ENCODE measurements around the gene AP1B1.

- TF ChIP-seq E2F6 (IDR thresholded peaks at IDR 0.05) (peak; percentile 47), CTCF (IDR thresholded peaks at IDR 0.05; ENCODE audit: control extremely low read depth in 1 of 3, insufficient read depth in 1 of 3, low read depth in 1 of 3, low read length in 3 of 3) (no peak), YY1 (IDR thresholded peaks at IDR 0.05; ENCODE audit: low read depth, low read length) (no peak), TAF1 (IDR thresholded peaks at IDR 0.05; ENCODE audit: low read depth, low read length) (no peak), POLR2A (IDR thresholded peaks at IDR 0.05; ENCODE audit: control extremely low read depth in 1 of 2, low read depth in 2 of 2, low read length in 2 of 2) (no peak), NRF1 (IDR thresholded peaks at IDR 0.05; ENCODE audit: low read depth, low read length) (no peak), EZH2 (IDR thresholded peaks at IDR 0.05; ENCODE audit: low read depth, low read length, severe bottlenecking) (peak; percentile 87), JUND (IDR thresholded peaks at IDR 0.05; ENCODE audit: low read length) (no peak), HDAC2 (IDR thresholded peaks at IDR 0.05; ENCODE audit: borderline replicate concordance in 1 of 2, low read depth in 2 of 2, low read length in 2 of 2) (no peak), ZNF274 (IDR thresholded peaks at IDR 0.05; ENCODE audit: borderline replicate concordance, extremely low read depth, low read length) (no peak)
Observed at GRCh38 chr22:29314537-29315285, 73.7 kb downstream of the AP1B1 start.

All from H1 (cell line).